Muscle of back (tissue), 11 donors: Measurements from ENCODE around the gene LAMB4. TPM values are rescaled to one million over a fixed set of nuclear protein-coding genes. Genes with fewer than 3 reads are reported as not detected.

ENCODE experiments used
- DNase-seq, 3 donors: peaks; one replicate each; pipeline versions ENCODE4 v3.0.0 to v3.0.0-alpha.2; 2013
- polyA plus RNA-seq, 10 donors: library from polyadenylated mRNA; unstranded; fragments of 120-200 nt; gene quantifications; one replicate each; pipeline ENCODE4 v1.2.1, GENCODE V29; 2013; ENCODE audit not compliant: insufficient read length in 10 of 10

The LAMB4 gene
- polyA plus RNA-seq, 10 donors: 0.10 to 7.7 (median 0.27) TPM

DNA sequence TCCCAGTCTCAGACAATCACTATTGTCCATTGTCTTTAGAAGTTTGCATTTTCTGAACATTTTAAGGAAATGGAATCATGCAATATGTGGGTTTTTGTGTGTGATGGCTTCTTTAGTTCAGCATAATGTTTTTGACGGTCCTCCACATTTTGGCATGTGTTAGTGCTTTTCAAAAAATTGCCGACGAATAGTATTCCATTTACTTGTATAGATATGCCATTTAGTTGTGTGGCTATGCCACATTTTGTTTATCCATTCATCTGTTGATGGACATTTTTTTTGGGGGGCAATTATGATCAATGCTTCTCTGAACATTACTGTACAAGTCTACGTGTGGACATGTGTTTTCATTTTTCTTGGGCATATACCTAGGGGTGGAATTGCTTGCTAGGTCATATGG, 12.0 kb upstream of the LAMB4 start:
- DNase-seq: no peak

DNA sequence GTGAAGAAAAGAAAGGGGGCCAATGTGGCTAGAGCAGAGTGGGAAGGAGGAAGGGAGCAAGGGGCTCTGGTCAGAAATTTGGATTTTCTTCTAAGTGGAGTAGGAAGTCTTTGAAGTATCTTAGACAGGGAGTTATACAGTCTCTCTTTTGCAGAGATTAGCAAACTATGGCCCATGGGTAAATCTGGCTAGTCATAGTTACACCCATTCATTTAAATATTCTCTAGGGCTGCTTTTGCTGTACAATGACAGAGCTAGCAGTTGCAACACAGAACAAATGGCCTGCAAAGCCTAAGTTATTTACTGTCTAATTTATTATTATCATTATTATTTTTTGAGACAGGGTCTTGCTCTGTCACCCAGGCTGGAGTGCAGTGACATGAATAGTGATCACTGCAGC, 10.5 kb upstream of the LAMB4 start:
- no peak for DNase-seq

DNA sequence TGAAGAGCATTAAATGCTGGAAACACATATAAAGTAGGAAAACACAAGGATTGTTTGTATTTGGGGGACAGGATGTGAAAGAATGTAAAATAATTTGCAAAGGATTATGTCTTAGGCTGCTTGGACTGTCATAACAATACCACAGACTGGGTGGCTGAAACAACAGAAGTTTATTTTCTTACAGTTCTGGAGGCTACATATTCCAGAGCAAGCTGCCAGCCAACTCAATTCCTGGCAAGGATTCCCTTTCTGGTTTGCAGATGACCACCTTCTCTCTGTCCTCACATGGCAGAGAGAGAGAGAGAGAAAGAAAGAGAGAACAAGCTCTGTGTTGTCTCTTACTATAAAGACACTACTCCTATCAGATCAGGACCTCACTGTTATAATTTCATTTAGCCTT, 8.8 kb upstream of the LAMB4 start:
- peak in 2 of 3 donors; percentile 3 to 19 for DNase-seq

DNA sequence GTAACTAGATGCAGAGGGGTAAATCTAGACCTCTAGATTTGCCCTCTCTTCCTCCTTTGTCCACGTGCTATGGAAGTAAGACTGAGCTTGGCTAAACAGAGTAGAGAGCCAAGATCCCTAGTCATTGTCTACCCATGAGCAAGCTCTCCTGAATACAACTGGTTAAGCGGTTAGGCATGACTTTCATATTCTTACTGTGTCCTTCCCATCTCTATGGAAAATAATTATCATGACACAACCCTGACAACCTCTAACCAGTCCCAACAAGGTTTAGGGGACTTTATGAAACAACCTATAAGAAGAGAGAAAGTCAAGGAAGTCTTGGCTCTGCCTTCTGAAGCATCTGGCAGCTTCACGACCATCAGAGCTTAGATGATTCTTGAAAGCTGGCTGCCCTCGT, 7.8 kb upstream of the LAMB4 start:
- DNase-seq: no peak

DNA sequence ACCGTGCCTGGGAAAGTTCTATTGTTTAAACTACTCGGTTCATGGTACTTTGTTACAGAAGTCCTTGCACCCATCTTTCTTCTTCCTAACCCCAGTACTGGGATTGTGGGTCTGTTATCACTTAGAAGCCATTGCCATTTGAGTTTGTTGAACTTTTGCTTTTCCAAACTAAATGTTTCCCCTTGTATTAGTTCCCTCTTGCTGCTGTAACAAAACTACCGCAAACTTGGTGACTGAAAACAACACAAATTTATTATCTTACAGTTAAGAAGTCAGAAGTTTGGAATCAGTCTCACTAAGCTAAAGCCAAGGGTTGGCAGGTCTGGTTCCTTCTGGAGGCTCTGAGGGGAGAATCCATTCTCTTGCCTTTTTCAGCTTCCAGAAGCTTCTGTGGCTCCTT, 6.9 kb upstream of the LAMB4 start:
- DNase-seq: no peak

DNA sequence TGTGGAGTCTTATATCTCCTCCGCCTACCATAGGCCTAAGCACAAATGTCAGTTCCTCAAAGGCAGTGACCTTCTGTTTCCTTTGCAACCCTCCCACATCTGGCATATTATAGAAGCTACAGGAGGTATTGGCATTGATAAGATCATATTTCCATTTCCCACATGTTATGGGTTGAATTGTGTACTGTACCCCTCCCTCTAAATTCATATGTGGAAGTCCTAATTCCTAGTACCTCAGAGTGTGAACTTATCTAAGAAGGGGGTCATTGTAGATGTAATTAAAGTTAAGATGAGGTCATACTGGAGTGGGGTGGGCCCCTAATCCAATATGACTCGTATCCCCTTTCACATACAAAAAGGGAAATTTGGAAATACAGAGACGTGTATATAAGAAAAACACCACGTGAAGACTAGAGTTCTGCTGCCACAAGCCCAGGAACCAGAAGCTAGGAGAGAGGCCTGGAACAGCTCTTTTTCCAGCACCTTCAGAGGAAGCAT, 6.1 kb upstream of the LAMB4 start:
- DNase-seq: no peak

DNA sequence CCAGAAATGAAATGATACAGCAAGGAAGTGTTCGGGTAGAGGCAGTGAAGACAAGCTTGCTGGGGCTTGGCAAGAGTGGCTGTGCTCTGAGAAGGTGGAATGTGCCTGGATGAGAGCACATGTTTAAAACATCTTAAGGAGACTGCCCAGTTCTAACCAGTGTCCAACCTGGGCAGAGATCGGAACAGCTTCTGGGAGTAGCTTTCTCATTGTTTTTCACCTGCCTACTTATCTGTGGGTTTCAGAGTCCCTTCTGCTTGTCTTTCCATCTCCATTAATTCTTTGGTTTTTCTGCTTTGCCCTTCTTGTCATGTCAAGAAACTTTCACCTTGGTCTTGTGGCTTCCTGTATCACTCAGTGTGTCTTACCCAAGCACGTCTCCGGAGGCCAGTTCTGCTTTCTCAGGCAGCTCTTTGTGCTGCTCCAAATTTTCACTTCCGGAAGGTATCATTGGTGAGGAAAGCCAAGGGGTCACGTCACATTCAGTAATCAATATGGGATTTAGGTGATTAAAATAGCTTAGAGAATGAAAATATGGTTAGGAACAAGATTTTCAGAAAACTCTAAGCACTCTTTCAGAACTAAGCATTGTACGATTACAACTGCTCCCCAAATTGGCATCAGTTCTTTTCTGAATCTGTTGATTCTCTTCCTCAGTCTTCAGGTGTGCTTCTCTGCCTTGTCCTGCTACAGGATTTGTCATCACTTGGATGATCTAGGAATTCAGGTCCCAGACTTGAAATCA, 5.5 kb upstream of the LAMB4 start:
- DNase-seq: no peak

DNA sequence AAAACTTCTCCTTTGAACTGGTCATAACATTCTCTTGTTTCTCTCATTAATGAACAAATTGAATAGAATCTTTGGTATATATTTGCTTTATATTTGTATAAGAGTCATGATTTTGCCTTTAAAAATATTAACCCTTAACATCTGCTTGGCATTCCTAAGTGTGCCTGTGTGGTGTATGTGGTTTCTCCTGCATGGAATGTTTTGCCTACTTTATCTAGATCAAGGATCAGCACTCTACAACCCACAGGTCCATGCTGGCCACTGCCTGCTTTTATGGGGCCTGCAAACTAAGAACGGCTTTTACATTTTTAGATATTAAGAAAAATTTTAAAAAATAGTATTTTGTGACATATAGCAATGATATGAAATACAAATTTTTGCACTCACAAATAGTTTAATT, 4.3 kb upstream of the LAMB4 start:
- DNase-seq: no peak

DNA sequence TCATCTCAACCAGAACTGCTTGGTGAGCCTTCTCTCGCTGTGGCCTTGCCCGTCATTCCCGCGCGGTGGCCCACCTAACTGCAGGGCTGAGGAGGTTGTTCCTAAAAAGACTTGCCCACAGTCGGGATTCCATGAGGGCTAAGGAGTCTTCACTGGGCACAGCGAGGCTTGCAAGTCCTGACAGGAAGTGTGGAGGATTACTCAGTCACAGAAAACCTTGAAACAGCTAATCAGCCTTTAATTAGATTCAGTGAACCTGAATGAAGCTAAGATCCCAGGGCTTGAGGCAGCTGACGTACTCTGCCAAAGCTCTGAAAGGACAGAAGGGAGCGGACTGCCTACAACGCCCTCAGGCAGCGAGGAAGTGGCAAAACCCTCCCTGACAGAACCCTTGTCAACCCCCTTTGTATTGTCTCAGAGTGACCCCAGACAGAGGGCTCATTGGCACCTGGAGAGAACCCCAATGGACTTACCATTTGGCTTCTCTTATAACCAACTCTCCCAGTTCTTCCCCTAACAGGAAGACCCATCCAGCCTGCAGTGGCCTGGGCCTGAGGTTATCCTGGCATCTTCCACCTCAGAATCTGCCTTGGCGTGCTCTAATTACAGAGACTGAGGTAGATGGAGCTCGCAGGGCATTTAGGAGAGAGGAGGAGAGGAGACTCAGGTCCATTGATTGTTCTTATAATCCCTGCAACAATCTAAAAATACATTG, 2.5 kb upstream of the LAMB4 start:
- no peak for DNase-seq

DNA sequence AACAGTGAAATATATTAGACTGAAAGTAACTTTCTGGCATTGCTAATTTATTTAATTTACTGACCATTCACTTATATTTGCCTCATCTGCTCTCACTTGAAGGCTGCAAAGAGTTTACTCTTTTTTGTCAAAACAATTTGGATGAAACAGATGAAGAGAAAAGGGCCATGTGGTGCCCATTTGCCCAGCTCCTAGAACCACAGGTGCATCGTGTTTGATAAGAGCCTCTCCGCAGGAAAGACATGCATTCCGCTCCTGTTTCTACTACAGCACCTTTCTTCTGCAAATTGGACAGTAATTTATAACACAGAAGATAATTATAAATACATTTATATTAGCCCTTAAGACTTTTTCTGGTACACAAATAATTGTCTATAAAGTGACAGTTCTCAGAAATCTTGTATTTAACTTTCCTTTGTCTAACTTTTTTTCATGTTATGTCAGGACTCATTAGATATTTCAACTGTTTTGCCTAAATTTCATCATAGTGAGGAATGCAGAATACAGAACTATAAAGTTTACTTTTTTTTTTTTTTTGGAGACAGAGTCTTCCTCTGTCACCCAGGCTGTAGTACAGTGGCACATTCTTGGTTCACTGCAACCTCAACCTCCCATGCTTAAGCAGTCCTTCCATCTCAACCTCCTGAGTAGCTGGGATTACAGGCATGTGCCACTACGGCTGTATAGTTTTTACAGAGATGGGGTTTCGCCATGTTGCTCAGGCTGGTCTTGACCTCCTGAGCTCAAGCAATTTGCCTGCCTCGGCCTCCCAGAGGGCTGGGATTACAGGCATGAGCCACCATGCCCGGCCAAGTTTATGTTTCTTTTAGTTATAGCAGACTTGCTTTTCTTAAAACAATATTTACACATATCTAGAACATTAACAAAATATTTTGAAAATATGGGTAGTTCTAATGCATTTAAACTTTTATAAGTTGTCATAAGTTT, 869 bp downstream of the LAMB4 start:
- no peak for DNase-seq

DNA sequence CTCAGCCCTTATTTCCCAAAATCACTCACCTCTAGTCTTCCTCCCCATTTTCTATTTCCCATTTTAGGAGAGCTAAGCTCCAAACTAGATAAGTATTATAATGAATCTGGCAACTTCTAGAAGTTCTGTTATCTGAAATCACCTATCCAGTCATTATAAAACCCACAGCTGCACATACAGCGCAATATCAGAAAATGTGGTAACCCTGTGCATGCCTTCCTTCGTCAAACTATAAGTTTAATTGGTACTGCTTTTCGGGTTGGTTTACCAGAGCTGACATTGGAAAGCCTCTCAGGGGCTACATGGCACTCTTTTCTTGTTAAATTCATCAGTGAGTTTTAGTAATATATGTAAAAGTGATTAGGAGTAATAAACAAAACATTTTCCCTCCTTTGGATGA, 1.6 kb downstream of the LAMB4 start:
- no peak for DNase-seq

DNA sequence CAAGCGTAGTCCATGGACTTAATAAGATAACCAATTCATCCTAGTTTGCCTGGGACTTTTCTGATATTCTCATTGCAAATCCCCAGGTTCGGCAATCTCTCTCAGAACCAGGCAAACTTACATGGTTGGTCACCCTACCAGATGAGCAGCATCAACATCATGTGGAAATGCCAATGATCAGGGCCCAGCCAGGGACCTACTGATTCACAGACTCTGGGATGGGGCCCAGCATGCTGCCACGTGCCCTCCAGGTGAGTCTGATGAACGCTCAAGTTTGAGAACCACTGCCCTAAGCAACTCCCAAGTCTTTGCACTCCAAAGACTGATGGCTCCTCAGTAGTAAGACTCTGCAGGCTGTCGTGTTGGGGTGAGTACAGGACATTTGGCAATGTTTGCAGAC, 2.7 kb downstream of the LAMB4 start:
- DNase-seq: no peak

DNA sequence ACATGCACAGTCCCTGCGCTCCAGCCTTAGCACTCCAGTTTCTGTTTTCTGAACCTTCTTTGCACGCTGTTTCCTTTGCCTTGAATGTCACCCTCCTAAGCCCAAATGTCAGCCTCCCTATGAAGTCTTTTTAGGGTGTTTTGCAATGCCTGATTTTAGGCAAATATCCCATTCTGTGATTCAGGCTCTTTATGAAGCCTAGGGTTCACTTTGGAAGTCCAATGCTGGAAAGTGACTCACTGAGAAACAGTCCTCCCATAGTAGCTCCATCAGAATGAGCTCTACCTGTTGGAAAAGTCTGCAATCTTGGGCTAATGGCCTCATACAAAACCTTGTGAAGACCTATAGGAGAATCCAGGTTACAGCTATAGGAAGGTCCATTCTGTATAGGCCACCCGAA, 5.3 kb downstream of the LAMB4 start:
- no peak for DNase-seq

DNA sequence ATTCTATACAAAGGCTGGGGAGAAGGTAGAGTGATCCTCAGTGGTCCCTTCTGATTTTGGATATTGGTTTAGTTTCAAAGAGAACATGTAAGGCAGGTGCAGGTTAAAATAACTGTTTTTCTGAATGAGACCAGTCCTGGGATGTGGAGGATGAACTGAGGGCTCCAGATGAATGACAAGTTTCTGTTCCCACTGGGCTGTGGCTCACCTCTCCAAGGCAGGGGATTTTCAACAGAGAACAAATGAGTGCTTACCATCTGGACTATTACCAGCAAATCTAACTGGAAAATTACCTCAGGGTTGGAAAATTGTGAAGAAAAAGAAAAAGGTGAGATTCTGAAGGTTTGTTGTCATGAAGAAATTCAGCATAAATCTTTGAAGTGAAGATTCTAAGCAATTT, 8.0 kb downstream of the LAMB4 start:
- no peak for DNase-seq

DNA sequence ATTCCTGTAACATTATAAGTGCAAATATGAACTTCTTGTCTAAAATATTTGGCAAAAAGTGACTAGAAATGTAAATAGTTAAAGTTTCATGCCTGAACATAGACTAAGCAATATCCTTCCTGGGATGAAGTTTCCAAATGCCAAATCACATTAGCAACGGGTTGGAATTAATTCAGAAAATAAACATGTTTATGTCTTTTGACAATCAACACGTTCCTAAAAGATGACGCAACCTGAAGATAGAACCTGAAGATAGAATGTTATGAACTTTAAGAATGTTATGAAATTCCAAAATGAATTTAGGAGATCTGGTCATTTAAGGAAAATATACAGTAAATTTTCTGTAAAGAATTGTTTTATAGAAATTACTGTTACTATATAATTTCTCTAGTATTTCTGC, 9.2 kb downstream of the LAMB4 start:
- DNase-seq: no peak

DNA sequence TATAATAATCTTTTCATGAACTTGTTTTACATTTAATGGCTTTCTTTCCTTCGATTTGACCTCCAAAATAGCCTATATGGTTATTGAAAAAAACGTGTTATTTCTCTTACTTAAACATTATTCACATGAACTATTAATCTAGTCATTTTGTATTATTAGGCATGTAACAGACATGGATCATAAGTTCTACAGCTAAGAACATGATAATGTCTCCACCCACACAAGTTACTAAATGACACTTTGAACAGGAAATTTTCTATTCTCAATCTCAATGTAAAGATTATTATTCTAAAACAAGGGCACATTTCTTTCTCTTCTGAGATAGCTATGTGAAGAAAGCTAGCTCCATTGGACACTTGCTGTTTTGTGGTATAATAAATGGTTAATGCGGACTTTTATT, 10.0 kb downstream of the LAMB4 start:
- no peak for DNase-seq

DNA sequence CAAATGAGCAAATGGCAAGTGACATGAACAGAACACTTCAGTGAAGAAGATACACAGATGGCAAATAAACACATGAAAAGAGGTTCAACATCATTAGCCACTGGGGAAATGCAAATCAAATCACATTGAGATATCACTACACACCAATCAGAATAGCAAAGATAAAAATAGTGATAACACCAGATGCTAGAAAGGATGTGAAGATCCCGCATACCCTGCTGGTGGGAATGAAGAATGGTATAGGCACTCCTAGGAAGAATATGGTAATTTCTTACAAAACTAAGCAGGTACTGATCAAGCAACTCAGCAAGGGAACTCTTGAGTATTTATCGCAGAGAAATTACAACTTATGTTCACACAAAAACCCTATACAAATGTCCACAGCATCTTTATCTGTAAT, 11.2 kb downstream of the LAMB4 start:
- no peak for DNase-seq

DNA sequence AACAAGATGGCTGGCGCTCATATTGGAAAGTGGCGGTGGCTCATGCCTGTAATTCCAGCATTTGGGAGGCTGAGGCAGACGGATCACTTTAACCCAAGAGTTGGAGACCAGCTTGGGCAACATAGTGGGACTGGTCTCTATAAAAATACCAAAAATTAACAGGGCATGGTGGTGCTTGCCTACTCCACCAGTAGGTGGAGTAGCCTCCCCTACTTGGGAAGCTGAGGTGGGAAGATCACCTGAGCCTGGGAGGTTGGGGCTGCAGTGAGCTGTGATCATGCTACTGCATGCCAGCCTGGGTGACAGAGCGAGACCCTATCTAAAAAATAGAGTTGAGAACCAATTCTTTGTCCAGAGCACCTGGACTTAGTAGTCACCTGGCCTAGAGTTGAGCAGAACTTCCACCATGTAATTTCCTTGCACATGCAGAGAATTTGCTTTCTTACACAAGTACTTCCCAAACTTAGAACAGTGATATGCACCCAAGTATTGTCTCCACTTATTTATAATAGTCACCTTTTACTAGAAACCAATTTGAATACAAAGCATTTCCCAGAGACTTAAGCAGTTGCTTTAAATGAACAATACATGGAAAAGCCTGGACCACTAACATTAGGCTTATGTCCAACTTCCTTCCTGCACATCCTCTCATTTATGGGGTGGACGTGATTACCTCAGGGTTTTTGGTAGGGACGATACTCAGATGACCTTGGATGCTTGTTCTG, 15.9 kb downstream of the LAMB4 start:
- DNase-seq: no peak

DNA sequence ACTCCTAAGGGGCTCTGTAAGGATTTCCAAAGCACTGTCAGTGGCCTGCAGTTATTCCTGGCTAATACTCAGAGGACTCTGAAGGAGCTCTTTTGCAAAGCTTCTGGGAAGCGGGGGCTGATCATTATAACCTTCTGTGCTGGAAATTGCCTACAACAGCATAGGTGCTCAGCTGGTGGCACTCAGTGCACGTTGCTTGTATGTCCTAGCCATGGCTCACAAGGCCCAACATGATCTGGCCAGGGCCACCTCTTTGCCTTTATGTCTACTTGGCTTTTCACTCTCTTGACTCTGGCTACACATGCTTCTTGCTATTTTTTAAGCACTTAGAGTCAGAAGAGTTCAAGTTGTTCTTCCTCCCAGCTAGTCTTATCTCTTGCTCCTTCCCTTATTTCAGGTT, 17.5 kb downstream of the LAMB4 start:
- peak in 1 of 3 donors; percentile 26 for DNase-seq

DNA sequence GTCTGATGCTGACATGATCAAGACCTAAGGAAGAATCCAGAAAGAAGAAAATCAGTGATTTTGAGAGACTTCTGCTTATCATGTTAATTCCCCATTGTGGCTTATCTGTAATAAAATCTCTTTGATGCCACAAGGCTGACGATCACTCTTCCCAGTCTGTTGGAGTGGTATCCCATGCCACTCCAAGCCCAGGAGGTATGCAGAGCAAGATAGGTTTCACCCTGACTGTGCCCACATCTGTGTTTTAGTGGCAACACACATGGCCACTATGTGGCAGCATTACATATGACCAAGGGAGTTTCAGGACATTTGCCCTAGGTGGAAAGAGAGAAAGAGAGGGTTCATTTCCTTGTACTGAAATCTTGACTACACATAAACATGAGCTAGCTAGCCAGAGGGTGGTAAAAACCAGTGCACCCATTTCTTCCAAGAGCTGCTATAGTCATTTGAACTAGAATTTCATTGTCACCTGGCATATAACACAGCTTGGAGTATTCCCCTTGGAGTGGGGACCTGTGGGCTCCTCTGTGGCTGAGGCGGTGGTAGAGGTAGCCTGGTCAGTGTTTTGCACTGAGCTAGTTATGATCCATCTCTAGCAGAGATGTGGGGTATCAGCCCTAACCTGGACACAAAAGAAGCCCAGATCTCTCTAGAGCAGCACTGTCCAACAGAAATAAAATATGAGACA, 20.8 kb downstream of the LAMB4 start:
- DNase-seq: no peak

DNA sequence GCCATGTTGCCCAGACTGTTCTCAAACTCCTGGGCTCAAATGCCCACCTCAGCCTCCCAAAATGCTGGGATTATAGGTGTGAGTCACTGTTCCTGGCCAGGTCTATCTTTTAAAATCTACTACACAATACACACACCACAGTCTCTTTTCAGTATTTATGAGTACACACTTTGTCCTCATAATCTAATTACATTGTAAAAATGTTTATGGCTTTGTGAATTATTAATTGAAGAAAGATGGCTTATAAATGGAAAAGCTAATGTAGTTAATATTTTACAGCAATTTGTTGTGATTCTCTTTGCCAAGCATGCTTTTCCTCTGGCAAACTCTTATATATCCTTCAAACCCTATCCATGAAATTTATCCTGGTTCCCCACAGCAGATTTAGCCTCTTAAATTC, 22.0 kb downstream of the LAMB4 start:
- DNase-seq: no peak
